ENCODE measurements around the gene SUMF2.
"Not testable (repeated sequence)": the region's sequence is repeated elsewhere in the genome, so short reads cannot be mapped to it uniquely, and the experiment has no call there.

SUMF2 gene

GRCh38 chr7:56086761-56087160 lies 22.7 kb downstream of the SUMF2 start:
- TF ChIP-seq ZNF350 (tag by site-specific recombination; IDR thresholded peaks at IDR 0.05), result no peak
- no peak for TF ChIP-seq ZNF426 (tag by site-specific recombination; IDR thresholded peaks at IDR 0.05)
- TF ChIP-seq ZNF221 (tag by site-specific recombination; IDR thresholded peaks at IDR 0.05; ENCODE audit: borderline replicate concordance), result no peak
- TF ChIP-seq ZNF514 (tag by site-specific recombination; IDR thresholded peaks at IDR 0.05), result no peak
- TF ChIP-seq, protein P1, sequence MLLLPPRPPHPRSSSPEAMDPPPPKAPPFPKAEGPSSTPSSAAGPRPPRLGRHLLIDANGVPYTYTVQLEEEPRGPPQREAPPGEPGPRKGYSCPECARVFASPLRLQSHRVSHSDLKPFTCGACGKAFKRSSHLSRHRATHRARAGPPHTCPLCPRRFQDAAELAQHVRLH (tag by site-specific recombination; IDR thresholded peaks at IDR 0.05), result no peak
- no peak for TF ChIP-seq GLIS2 (tag by site-specific recombination; IDR thresholded peaks at IDR 0.05)
- TF ChIP-seq ZNF114 (tag by site-specific recombination; IDR thresholded peaks at IDR 0.05), result no peak
- ChIA-PET POLR2A (no interaction called here), CTCF (interaction anchor here (0.7 to 0.9 kb wide), 2 partner anchors 12 to 20 kb away, joined by 3 read pairs; no protein-coding TSS in a partner anchor)
- Histone ChIP-seq H3K4me3 (ENCODE audit: low read depth, low read length) (no peak overlapping the region), H3K9me3 (ENCODE audit: control insufficient read depth, insufficient read depth, low read depth, low read length) (no peaks in the 10 kb centered on the region), H3K27ac (ENCODE audit: extremely low read depth, low read depth, low read length) (no peak overlapping the region), H3K36me3 (ENCODE audit: control insufficient read depth in 2 of 2, insufficient read depth in 1 of 2, low read length in 2 of 2) (peaks cover 2 to 3% of the 10 kb centered on the region in 2 experiments; a peak in 2 of 3 replicates), H3K4me1 (ENCODE audit: control insufficient read depth, insufficient read depth, low read length) (no peaks in the 10 kb centered on the region)

- ChIA-PET POLR2A (no interaction called here), CTCF (interaction anchor here (0.6 to 0.7 kb wide), 3 partner anchors 9 to 807 kb away, joined by 3 to 4 read pairs (median 3); no protein-coding TSS in a partner anchor)
- no peak overlapping the region for H3K27ac ChIP-seq (ENCODE audit: extremely low read depth, low read depth, low read length)
- 0 out of 2 replicates have a peak, but pooled peaks have one; percentile 18 for TF ChIP-seq GLIS2 (tag by site-specific recombination; IDR thresholded peaks at IDR 0.05)
- TF ChIP-seq, protein P2, sequence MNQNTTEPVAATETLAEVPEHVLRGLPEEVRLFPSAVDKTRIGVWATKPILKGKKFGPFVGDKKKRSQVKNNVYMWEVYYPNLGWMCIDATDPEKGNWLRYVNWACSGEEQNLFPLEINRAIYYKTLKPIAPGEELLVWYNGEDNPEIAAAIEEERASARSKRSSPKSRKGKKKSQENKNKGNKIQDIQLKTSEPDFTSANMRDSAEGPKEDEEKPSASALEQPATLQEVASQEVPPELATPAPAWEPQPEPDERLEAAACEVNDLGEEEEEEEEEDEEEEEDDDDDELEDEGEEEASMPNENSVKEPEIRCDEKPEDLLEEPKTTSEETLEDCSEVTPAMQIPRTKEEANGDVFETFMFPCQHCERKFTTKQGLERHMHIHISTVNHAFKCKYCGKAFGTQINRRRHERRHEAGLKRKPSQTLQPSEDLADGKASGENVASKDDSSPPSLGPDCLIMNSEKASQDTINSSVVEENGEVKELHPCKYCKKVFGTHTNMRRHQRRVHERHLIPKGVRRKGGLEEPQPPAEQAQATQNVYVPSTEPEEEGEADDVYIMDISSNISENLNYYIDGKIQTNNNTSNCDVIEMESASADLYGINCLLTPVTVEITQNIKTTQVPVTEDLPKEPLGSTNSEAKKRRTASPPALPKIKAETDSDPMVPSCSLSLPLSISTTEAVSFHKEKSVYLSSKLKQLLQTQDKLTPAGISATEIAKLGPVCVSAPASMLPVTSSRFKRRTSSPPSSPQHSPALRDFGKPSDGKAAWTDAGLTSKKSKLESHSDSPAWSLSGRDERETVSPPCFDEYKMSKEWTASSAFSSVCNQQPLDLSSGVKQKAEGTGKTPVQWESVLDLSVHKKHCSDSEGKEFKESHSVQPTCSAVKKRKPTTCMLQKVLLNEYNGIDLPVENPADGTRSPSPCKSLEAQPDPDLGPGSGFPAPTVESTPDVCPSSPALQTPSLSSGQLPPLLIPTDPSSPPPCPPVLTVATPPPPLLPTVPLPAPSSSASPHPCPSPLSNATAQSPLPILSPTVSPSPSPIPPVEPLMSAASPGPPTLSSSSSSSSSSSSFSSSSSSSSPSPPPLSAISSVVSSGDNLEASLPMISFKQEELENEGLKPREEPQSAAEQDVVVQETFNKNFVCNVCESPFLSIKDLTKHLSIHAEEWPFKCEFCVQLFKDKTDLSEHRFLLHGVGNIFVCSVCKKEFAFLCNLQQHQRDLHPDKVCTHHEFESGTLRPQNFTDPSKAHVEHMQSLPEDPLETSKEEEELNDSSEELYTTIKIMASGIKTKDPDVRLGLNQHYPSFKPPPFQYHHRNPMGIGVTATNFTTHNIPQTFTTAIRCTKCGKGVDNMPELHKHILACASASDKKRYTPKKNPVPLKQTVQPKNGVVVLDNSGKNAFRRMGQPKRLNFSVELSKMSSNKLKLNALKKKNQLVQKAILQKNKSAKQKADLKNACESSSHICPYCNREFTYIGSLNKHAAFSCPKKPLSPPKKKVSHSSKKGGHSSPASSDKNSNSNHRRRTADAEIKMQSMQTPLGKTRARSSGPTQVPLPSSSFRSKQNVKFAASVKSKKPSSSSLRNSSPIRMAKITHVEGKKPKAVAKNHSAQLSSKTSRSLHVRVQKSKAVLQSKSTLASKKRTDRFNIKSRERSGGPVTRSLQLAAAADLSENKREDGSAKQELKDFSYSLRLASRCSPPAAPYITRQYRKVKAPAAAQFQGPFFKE (tag by site-specific recombination; IDR thresholded peaks at IDR 0.05; ENCODE audit: borderline replicate concordance), result no peak
- TF ChIP-seq ZNF510 (tag by site-specific recombination; IDR thresholded peaks at IDR 0.05; ENCODE audit: insufficient replicate concordance), result no peak
- TF ChIP-seq ZNF280C (tag by site-specific recombination; IDR thresholded peaks at IDR 0.05), result no peak
- no peak overlapping the region for H3K4me3 ChIP-seq (ENCODE audit: low read depth, low read length)
- no peaks in the 10 kb centered on the region for H3K4me1 ChIP-seq (ENCODE audit: control insufficient read depth, insufficient read depth, low read length)
- no peaks in the 10 kb centered on the region for H3K9me3 ChIP-seq (ENCODE audit: control insufficient read depth, insufficient read depth, low read depth, low read length)
- H3K36me3 ChIP-seq (ENCODE audit: control insufficient read depth in 2 of 2, insufficient read depth in 1 of 2, low read length in 2 of 2), result peaks cover 0 to 3% of the 10 kb centered on the region in 2 experiments; a peak in 1 of 3 replicates
Measured at GRCh38 chr7:56087445-56087844, 23.4 kb downstream of the SUMF2 start.

GRCh38 chr7:56091591-56091990 lies 27.5 kb downstream of the SUMF2 start:
- ChIA-PET POLR2A (no interaction called here), CTCF (interaction anchor here (0.6 to 1.5 kb wide), 2 partner anchors 135 to 450 kb away, joined by 3 read pairs; no protein-coding TSS in a partner anchor)

DNA sequence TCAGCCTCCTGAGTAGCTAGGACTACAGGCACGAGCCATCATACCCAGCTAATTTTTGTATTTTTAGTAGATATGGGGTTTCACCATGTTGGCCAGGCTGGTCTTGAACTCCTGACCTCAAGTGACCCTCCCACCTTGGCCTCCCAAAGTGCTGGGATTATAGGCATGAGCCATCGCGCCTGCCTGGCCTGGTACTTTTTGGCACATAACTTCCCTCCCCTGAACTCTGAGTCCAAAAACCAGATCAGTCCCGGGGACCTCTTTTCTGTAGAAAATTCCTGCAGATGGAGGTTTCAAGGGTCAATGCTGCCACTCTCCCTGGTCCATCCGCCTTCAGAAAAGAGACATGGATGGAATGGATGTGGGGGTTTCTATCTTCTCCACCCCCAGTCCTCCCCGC lies 28.3 kb downstream of the SUMF2 start:
- H3K4me3 ChIP-seq (ENCODE audit: low read depth, low read length); H3K36me3 ChIP-seq (ENCODE audit: control insufficient read depth in 2 of 2, insufficient read depth in 1 of 2, low read length in 2 of 2); H3K9me3 ChIP-seq (ENCODE audit: control insufficient read depth, insufficient read depth, low read depth, low read length); H3K4me1 ChIP-seq (ENCODE audit: control insufficient read depth, insufficient read depth, low read length); POLR2A ChIA-PET; H3K27ac ChIP-seq (ENCODE audit: extremely low read depth, low read depth, low read length): not testable (repeated sequence)
- CTCF ChIA-PET, result interaction anchor here (0.6 to 1.5 kb wide), 6 partner anchors 18 to 650 kb away, joined by 3 read pairs; no protein-coding TSS in a partner anchor

More at GRCh38 chr7:56091591-56091990, 27.5 kb downstream of the SUMF2 start:
- H3K27ac ChIP-seq (ENCODE audit: extremely low read depth, low read depth, low read length), result no peak overlapping the region
- no peaks in the 10 kb centered on the region; a peak in 1 of 3 replicates for H3K36me3 ChIP-seq (ENCODE audit: control insufficient read depth in 2 of 2, insufficient read depth in 1 of 2, low read length in 2 of 2)
- H3K9me3 ChIP-seq (ENCODE audit: control insufficient read depth, insufficient read depth, low read depth, low read length), result no peaks in the 10 kb centered on the region
- H3K4me3 ChIP-seq (ENCODE audit: low read depth, low read length), result no peak overlapping the region
- H3K4me1 ChIP-seq (ENCODE audit: control insufficient read depth, insufficient read depth, low read length), result no peaks in the 10 kb centered on the region
- TF ChIP-seq ZNF19 (tag by site-specific recombination; IDR thresholded peaks at IDR 0.05; ENCODE audit: low read depth), result no peak
- 0 out of 2 replicates have a peak, but pooled peaks have one; percentile 7 for TF ChIP-seq ZBTB17 (tag by site-specific recombination; IDR thresholded peaks at IDR 0.05)
- TF ChIP-seq FEZF1 (tag by site-specific recombination; IDR thresholded peaks at IDR 0.05), result no peak
- peak; percentile 46; the same call in 1 of the 2 replicates for TF ChIP-seq ZNF341 (tag by site-specific recombination; IDR thresholded peaks at IDR 0.05; ENCODE audit: low read depth)

Data from HEK293 (cell line).